Jurkat, Clone E6-1 (cell line): ENCODE data around the gene FXYD2.

ENCODE experiments used
- DNase-seq: peaks from one replicate; pipeline ENCODE4 v3.0.0-alpha.2; 2011; ENCODE audit warnings: low read depth, low spot score
- H3K4me3 ChIP-seq: 2 replicates; pipeline ENCODE4 v1.5.1; 2011; ENCODE audit warnings: mild to moderate bottlenecking, low read length, control low read depth, moderate library complexity

FXYD2 gene

DNA sequence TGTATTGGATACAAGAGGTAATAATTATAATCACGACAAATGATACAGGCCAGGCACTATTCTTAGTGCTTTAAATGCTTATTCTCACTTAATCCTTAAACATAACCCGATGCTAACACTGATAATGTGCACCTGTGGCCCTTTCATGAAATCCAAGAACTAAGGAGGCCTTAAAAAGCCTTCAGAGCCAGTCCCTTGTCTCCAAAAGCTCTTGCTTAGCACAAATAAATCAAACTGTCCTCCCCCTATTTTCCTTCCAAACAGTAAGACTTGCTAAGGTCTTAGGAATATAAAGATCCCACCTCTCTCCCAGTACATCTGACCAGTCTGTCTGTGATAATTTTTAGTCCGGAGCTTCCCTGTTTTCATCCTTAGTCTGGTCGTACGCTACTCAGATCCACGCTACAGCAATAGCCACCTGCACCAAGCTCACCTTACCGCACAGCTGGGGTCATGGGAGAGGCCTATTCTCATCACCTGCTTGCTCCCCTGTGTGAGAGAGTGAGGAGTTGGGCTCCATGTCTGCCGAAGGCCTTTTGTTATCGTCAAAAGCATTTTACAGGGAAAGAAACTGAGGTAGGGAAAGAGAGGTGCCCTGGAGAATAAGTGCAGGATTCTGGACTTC, 35.1 kb upstream of the FXYD2 start:
- no peak overlapping the region for H3K4me3 ChIP-seq
- DNase-seq: no peak

DNA sequence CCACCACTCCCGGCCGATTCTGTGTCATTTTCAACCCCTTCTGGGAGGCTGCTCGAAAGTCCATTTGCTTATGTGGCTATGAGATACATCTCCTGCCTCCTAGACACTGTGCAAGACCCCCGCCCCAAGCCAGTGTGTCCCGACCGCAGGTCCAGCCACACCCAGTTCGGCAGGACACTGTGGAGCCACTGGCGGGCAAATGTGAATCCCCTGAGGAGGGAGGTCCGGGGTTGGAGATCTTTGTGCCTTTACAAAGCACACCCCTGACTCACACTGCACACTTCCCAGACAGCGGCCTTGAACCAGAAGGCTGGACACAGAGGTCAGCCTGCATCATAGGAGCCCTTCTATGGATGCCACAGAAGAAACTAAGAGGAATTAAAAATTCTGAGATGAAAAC, 34.5 kb upstream of the FXYD2 start:
- no peak for DNase-seq
- H3K4me3 ChIP-seq: no peak overlapping the region

DNA sequence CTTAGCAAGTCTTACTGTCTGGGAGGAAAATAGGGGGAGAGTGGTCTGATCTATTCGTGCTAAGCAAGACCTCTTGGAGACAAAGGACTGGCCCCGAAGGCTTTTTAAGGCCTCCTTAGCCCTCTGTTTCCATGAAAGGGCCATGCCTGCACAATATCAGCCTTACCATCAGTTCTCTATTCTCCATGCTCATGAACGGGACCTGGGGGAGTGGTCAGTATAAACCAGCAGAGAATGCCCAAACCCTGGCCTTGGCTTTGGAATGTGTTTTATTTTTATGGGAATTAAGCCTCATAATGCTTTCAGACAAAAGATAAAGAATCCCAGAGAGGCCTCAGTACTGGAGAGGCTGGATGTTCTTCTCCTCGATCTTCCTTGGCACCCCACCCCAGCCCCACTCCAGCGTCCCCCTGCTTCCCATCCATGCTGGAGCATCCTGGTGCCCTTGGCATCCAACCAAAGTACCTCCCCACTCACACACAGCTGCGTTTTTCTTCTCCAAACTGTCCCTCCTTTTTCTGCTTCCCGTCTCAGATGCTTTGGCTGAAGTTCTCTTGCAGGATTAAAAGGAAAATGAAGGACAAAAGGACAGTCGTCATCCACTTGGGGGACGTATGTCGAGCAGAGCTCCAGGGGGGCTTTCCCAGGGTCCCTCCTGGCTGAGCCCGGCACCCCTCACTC, 33.3 kb upstream of the FXYD2 start:
- H3K4me3 ChIP-seq: no peak overlapping the region
- no peak for DNase-seq

DNA sequence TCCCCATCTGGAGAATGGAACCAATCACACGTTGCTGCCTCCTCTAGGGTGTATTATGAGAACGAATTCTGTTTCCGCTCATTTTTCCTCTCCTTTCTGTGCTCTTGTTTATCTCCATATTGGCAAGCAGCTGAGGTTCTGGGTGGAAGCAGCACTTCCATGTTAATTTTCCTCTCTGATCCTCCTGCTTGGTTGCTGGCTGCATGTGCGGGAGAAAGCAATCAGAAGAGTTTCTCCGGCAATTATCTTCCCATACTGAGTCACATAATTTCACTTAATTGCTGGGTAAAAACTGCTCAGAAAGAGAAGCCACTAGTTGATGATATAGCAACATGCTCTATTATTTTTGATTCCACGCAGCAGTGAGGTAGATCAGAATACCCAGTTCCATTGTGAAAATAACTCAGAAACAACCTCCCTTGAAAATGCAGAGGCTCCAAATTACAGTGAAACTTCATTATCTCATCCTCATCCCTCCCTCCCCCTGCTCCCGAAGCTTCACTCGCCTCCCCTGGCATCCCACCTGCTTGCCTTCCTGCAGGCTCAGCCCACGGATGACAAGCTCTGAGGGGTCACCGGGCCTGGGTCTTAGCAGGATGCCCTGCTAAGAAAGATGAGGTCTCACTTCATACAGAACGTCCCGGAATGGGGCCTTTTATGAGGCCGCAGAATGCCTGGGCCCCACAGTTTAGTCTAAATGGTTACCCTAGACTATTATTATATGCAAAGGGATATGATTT, 31.5 kb upstream of the FXYD2 start:
- no peak for DNase-seq

DNA sequence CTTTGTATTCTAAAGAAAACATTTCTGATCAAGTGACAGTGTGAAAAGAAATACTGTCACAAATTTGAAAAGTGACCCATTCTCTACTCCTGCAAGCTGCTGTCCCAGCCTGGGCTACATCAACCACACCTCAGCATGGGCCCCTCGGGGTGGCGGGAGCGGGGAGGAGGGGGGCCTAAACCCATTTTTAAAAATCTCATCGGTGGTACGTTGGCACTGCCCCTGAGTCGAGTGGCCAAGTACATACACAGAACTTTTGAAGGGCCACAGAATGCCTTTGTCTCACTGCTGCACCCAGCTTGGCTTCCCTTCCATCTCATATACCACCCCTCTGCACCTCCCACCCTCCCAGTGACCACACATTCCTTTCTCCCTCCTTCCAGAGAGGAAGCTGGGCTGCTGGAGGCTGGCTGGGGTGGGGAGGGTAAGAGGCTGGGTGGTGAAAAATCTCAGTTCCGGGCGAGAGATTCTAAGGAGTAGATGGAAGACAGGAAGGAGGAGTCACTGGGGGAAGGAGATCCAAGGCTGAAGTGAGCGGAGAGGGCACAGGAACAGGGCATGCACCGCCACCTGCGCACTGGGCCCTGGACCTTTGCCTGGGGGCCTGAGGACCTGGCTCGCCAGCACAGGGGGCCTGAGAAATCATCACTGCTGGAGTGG, 30.8 kb upstream of the FXYD2 start:
- DNase-seq: no peak

More for the DNA sequence above, 31.5 kb upstream of the FXYD2 start:
- no peak overlapping the region for H3K4me3 ChIP-seq

DNA sequence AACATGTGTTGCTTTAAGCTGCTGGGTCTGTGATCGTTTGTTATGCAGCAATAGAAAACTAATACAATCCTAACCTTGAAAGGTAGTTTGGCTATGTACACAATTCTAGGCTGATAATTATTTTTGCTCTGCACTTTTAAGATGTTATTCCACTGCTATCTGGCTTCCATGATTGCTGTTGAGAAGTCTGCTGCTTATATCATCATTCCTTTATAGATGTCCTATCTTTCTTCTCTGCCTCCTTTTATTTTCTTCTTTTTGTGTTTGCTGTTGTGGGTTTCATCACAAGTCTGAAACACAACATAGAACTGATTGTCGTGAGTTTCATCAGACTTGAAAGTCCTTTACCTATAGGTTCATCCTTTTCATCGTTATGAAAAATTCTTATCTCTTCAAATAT, 27.8 kb upstream of the FXYD2 start:
- no peak for DNase-seq
- no peak overlapping the region for H3K4me3 ChIP-seq

More for the DNA sequence above, 30.8 kb upstream of the FXYD2 start:
- H3K4me3 ChIP-seq: no peak overlapping the region

DNA sequence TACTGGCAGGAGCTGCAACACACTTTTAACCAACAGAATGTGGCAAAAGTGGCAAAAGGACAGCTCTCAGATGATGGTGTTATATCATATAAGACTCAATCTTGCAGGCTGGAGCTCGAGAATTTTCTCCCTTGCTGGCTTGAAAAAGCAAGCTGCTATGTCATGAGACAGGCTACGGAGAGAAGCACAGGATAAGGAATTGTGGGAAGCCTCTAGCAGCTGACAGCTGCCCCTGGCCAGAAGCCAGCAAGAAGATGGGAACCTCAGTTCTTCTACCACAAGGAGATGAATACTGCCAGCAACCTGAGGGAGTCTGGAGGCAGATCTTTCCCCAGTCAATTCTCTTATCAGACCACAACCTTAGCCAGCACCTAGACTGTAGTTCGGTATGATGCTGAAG, 27.3 kb upstream of the FXYD2 start:
- no peak overlapping the region for H3K4me3 ChIP-seq
- DNase-seq: no peak

DNA sequence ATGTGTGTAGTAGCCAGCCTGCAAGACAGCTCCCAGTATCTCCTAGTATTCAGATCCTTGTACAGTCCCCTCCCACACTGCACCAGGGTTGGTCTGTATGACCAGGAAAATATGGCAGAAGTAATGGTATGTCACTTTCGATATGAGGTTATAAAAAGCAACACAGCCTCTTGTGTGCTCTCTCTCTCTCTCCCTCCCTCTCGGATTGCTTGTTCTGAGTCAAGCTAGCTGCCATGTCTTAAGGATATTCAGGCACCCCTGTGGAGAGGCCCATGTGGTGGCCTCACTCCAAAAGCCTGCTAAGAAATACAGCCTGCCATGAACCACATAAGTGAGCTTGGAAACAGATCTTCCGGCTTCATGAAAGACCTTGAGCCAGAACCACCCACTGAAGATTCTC, 26.6 kb upstream of the FXYD2 start:
- H3K4me3 ChIP-seq: no peak overlapping the region
- no peak for DNase-seq

DNA sequence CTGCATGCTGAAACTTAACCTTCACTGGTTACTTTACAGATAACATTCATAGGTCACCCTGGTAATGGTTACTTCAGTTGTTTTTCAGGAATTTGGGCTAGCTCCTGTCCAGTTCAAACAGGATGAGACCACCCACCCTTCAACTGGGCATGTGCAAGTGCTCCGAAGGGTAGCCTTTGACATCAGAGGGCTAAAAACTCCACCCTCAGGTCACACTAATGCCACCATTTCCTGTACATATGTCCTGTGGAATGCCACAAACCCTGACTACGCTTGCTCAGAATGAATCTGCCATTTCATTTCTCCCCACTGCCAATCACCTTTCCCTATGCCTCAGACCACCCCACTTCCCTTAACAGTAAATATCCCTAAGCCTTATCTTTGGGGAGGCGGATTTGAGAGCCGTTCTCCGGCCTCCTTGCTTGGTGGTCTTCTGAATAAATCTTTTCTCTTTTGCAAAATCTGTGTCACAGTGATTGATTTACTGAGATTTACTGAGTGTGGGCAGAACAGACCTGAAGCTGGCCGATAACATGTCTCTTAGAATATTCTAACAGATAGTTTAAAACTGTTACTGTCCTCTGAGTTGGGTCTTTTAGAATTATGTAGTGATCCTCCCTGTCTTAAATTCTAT, 25.4 kb upstream of the FXYD2 start:
- DNase-seq: no peak
- H3K4me3 ChIP-seq: no peak overlapping the region

DNA sequence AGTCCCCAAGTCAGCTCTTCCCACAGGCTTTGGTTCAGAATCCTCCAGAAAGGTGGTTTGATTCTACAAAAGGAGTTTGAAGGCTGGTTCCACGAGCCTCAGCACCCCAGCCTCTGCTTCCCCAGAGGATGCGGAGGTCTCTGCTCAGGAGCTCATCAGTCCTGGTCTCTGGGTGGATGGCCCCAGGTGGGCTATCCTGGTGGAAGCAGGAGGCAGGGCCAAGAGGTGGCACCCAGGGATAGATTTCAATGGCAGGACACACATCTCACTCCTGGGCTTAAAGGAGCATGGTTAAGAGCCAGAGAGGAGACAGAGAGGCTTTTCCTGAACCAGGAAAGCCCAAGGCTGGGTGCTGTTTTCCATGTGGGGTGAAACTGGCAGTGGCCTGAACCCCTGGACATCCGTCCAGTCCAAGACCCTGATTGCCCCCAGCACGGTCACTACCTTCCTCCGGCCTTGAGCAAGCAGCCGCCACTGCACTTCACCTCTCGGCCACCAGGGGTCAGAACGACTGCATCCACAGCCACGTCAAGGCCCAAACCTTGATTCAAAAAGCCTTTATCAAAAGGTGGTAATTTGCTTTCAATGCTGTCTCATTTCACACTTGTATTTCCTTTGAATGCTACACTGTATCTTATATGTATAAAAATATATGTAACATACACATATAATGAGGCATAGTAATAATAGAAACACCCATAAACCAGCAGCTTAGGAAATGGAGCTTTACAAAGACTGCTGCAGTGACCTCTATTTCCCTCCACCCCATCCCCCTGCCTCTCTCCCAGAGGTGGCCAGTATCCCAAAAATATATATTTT, 19.3 kb upstream of the FXYD2 start:
- no peak for DNase-seq
- H3K4me3 ChIP-seq: no peak overlapping the region

DNA sequence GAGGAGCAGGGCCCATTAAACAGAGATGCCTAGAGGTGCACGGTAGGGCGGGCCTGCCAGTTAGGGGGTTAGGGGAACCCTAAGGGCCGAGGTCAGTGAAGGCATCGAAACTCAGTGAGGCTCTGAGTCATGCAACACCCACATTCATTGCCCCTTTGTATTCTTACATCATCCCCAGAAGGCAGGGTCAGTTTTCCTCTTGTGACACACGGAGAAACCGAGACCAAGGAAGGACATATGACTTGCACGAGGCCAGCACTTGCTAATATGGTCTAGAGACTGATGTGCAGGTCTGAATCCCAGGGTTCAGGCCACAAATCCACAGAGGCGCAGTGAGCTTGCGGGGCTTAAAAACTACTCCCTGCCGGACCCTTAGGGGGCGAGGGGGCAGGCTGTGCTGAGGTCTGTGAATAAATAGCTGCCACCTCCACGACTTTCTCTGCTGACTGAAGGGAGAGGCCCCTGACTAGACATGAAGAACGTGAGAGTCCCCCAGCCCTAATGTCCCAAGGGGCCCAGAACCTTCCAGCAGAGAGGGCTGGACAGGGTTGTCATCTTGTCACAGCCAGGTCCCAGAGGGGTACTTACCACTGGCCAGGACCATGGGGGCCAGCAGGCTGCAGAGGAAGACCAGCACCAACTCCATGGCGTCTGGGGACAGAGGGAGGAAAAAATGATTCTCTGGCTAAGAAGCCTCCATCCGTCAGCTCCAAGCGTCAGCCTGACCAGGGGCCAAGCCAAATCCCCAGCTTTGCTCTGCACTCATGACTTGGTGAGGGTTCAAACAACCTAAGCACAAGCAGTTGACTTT, 17.8 kb upstream of the FXYD2 start:
- H3K4me3 ChIP-seq: no peak overlapping the region
- DNase-seq: no peak

DNA sequence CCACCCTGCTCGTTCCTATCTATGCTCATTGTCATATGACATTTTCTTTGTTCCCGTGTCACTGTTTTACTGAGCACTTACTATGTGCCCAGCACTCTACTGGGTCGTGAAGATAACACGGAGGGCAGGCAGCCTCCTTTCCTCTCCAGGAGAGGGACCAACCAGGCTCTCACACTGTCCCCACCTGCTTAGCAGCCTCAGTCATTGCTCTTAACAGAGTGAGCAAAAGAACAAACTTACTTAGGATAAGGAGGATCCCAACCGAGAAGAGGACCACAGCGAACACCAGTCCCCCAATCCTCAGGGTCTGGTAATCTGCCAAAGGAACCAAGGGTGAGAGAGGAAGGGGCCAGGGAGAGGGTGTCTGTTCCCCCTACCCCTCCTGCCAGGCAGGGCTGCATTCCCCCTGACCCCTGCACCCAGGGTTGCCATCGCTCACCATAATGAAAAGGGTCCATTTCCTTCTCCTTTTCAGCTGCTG, 17.0 kb upstream of the FXYD2 start:
- H3K4me3 ChIP-seq: no peak overlapping the region
- no peak for DNase-seq

DNA sequence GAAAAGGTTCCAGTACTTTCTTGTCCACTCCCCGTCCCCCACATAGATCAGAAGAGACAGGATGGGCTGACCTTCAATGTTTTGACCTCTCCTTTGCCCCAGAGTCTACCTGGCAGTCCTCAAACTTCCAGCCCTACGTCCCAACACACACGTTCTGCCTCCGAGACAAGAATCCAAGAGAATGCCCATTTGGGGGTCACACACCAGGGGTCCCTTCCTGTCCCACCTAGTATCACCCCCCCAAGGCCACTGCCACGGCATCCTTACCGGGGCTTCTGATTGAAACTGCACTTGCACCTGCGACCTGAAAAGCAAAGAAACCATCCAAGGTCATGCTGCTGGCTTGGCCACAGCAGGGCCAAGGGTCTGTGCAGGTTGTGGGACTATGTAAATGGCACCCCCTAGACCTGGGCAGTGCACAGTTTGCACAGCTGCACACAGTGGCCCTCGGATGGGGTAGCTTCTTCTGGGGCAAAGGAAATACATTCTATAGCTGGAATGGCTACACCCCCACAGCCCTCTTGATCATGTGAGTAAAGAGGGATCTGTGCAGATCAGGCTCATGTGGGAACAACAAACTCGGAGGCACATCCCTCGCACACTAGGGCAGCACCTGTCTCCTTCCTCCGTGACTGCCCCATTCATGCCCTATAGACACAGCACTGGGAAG, 16.5 kb upstream of the FXYD2 start:
- H3K4me3 ChIP-seq: no peak overlapping the region
- no peak for DNase-seq

DNA sequence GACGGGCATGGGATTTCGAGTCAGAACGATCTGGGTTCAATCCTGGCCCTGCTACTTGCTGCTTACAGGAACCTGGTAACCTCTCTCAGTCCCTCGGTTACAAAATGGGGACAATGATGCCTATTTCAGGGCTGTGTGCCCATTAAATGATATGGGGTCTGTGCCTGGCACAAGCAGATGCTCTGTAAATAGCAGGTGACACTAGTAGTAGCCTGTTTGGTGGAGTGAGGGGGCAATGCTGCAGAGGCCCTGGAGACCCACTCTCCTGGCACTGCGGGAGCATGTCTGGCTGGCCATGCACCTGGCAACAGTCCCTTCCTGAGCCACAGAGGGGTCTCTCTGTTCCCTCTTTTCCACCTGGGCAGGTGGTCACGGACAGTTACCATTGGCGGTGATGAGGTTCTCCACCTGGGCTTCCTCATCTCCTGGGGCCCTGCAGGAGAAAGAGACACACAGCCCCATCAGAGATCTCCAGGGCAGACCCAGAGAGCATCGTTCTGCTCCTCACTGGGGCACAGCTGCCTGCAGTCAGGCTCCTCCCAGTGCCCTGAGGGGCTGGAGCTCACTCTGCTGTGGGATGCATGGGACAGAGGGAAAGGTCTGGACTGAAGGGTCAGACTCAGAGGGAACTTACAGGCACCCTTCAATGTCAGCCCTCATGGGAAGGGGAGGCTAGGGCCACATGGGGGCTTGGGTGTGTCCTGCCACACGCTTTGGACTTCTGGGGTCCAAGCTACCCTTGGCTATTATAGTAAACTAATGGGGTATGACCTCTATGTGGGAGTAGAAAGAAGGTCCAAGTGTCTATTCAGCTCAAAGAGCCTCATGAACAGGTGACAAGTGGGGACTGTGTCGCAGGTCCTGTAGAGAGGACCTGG, 15.6 kb upstream of the FXYD2 start:
- DNase-seq: no peak
- no peak overlapping the region for H3K4me3 ChIP-seq

DNA sequence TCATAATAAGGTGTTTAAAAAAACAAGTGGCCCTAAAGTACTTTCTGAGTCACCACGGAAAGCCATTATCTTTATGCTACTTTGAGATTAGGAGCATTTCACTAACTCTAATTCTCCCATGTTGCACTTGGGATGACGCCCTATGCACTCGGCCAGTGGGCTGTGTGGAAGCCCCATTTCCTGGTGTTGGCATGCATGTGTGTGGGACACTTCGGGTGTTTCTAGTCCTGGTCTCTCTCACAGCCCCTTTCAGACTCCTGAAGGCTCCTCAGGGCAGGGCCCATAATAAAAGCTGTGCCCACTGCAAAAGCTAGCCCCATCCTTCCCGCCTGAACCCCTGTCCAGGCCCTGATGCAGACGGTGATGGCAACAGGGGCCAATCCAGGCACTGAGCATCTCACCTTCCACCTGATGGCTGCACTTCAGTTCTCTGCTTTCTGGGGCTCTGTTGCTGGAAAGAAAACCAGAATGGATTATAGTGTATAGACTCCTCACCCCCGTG, 14.9 kb upstream of the FXYD2 start:
- no peak overlapping the region for H3K4me3 ChIP-seq
- DNase-seq: no peak

DNA sequence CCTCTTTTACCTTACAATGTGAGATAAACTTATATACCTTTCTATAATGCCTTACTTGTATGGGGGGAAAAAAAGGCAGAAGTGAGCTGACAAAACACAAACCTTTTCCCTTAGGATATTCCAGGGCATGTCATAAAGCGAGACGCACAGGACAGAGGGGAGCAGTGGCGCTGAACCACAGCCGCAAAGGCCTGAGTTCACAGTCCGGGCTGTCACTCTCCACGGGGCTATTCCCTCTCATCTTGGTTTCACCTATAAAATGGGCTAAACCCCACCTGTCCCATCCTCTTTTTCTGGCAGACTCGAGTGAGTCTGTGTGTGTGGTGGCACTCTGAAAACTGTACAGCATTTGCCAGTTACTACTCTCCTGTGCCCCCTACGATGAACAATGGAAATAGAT, 14.4 kb upstream of the FXYD2 start:
- no peak for DNase-seq
- no peak overlapping the region for H3K4me3 ChIP-seq
